GM12892 (cell line): ENCODE measurements around the gene OCRL.

ENCODE experiments used
- POLR2A ChIP-seq: IDR thresholded peaks from 2 replicates; pipeline ENCODE4 v1.6.1; 2011; ENCODE audit warnings: low read depth, low read length, control low read depth
- TAF1 ChIP-seq: IDR thresholded peaks from 2 replicates; pipeline ENCODE4 v1.6.1; 2011; ENCODE audit warnings: low read depth, mild to moderate bottlenecking, control low read depth, low read length, borderline replicate concordance

GRCh38 chrX:129549124-129549523 lies 9.1 kb downstream of the OCRL start:
- no peak for TF ChIP-seq TAF1
- TF ChIP-seq POLR2A: no peak
